Duodenal mucosa (tissue), 2 donors: ENCODE data around the gene ROBO1.
"Not testable (repeated sequence)": the region's sequence is repeated elsewhere in the genome, so short reads cannot be mapped to it uniquely, and the experiment has no call there.

Experiments used
- H3K27ac ChIP-seq: one replicate; pipeline ENCODE4 v1.7.0; 2013; ENCODE audit warnings: low read depth, low read length
- H3K27me3 ChIP-seq, 2 donors: one replicate each; pipeline ENCODE4 v1.7.0; 2013; ENCODE audit warnings: low read length in 2 of 2, control low read depth in 1 of 2; ENCODE audit not compliant: insufficient read depth in 2 of 2, control insufficient read depth in 1 of 2
- H3K36me3 ChIP-seq, 2 donors: one replicate each; pipeline ENCODE4 v1.7.0; 2013; ENCODE audit warnings: low read length in 2 of 2, control low read depth in 1 of 2; ENCODE audit not compliant: insufficient read depth in 2 of 2, control insufficient read depth in 1 of 2
- H3K4me1 ChIP-seq, 2 donors: one replicate each; pipeline ENCODE4 v1.7.0; 2013; ENCODE audit warnings: low read length in 2 of 2, control low read depth in 1 of 2; ENCODE audit not compliant: insufficient read depth in 2 of 2, control insufficient read depth in 1 of 2
- H3K4me3 ChIP-seq, 2 donors: one replicate each; pipeline ENCODE4 v1.7.0; 2013; ENCODE audit warnings: low read length in 2 of 2, low read depth in 1 of 2
- H3K9ac ChIP-seq, 2 donors: one replicate each; pipeline ENCODE4 v1.7.0; 2013; ENCODE audit warnings: low read length in 2 of 2, low read depth in 1 of 2
- H3K9me3 ChIP-seq, 2 donors: one replicate each; pipeline ENCODE4 v1.7.0; 2013; ENCODE audit warnings: low read length in 2 of 2, control low read depth in 1 of 2; ENCODE audit not compliant: control insufficient read depth in 1 of 2

The ROBO1 gene

DNA sequence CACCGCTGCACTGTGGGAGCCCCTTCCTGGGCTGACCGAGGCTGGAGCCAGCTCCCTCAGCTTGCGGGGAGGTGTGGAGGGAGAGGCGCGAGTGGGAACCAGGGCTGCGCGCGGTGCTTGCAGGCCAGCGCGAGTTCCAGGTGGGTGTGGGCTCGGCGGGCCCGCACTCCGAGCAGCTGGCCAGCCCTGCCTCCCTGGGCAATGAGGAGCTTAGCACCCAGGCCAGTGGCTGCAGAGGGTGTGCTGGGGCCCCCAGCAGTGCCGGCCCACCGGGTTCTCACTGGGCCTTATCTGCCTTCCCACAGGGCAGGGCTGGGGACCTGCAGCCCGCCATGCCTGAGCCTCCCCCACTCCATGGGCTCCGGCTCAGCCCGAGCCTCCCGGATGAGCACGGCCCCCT lies 594.5 kb downstream of the ROBO1 start:
- H3K9ac ChIP-seq, H3K36me3 ChIP-seq, H3K9me3 ChIP-seq, H3K27ac ChIP-seq, H3K27me3 ChIP-seq, H3K4me1 ChIP-seq, H3K4me3 ChIP-seq: not testable (repeated sequence)

DNA sequence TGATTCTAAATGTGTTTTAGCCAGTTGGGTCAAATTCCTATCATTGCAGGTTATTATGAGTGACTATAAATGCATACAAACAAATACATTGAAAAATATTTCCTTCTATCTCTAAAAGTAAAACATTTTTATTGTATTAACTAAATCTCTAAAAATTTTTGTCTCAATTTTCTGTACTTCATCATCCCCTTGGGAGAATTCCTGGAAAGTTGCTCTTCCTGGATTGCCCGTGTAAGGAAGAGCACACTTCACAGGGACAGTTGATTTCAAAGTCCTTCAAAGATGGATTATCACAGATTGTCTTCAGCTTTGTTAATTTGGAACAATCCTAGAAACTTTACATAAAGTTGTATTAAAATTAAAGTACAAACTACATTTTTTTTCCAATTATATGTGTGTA lies 595.6 kb downstream of the ROBO1 start:
- Histone ChIP-seq H3K4me3 (no peak overlapping the region), H3K4me1 (no peaks in the 10 kb centered on the region), H3K27me3 (no peaks in the 10 kb centered on the region), H3K36me3 (no peaks in the 10 kb centered on the region), H3K27ac (no peak overlapping the region), H3K9me3 (no peaks in the 10 kb centered on the region), H3K9ac (no peak overlapping the region)

DNA sequence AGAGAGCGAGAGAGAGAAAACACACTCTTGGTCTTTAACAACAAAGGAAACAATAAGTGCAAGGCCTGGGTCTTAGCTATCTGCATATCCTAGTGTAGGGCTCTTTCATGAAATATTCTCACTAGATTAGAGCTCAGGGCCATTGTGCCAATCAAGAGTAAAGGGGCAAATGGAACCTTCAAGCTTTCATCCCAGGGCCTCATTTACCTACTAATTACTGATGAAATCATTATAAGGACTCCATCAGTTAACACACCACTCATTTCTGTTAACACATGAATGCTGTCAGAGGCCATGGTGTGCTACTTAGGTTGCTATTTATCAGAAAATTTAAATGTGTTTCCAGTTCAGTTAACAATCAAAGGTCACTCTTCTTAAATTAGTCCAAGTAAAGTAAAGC lies 597.8 kb downstream of the ROBO1 start:
- Histone ChIP-seq H3K9ac (no peak overlapping the region), H3K36me3 (no peaks in the 10 kb centered on the region), H3K4me1 (no peaks in the 10 kb centered on the region), H3K4me3 (no peak overlapping the region), H3K27me3 (no peaks in the 10 kb centered on the region), H3K9me3 (no peaks in the 10 kb centered on the region), H3K27ac (no peak overlapping the region)

DNA sequence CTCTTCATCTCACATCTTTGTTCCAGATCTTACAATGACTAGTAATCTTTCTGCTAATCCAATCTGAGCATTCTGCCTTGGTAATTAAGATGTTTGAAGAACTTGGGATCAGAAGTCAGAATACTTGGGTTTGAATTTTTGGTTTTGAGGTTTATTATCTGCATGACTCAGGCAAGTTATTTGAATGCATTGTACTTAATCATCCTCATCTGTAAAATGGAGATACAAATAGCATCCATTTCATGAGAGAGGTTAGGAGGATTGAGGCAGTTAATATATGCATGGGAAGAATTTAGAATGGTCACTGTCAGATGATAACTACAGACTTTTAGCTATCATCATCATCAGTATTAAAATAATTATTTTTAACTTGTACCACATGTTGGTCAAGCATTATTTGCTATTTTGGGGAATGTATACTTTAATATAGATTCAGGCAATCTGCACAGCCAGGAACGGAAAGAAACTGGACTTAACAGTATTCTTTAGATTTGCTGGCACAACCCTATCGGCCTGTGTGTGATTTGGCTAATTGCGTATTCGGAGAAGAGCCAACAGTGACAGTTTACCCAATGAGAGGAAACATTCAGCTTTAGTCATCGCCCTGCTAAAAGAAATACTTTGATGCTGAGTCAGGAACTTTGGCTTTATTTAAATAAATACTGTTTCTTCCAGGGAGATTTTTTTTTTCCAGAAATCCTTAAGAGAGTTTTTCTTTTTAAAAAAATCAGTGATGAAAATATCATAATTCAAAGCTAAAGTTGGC lies 600.0 kb downstream of the ROBO1 start:
- no peaks in the 10 kb centered on the region for H3K36me3 ChIP-seq
- H3K4me1 ChIP-seq = no peaks in the 10 kb centered on the region
- no peak overlapping the region for H3K4me3 ChIP-seq
- H3K9ac ChIP-seq = no peak overlapping the region
- no peaks in the 10 kb centered on the region for H3K27me3 ChIP-seq
- H3K9me3 ChIP-seq = no peaks in the 10 kb centered on the region
- no peak overlapping the region for H3K27ac ChIP-seq

DNA sequence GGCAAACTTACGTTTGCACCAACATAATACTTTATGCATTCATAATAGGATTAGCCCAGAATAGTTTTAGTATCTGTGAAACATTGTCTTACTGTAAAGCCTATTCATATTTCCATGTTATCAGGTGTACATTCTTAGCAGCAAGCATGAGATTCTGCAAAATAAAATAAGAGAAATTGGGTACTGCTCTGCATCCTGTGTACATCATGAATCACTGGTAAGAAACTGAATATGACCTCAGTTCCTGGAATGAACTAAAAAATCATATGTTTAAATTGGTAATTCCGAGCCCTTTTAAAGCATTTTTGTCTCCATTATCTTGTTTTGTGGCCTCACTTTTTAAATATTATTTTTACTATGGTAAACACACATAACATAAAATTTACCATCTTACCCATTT lies 605.1 kb downstream of the ROBO1 start:
- no peak overlapping the region for H3K4me3 ChIP-seq
- H3K27ac ChIP-seq = no peak overlapping the region
- no peaks in the 10 kb centered on the region for H3K4me1 ChIP-seq
- no peaks in the 10 kb centered on the region for H3K36me3 ChIP-seq
- H3K9me3 ChIP-seq = no peaks in the 10 kb centered on the region
- H3K9ac ChIP-seq = no peak overlapping the region
- no peaks in the 10 kb centered on the region for H3K27me3 ChIP-seq

DNA sequence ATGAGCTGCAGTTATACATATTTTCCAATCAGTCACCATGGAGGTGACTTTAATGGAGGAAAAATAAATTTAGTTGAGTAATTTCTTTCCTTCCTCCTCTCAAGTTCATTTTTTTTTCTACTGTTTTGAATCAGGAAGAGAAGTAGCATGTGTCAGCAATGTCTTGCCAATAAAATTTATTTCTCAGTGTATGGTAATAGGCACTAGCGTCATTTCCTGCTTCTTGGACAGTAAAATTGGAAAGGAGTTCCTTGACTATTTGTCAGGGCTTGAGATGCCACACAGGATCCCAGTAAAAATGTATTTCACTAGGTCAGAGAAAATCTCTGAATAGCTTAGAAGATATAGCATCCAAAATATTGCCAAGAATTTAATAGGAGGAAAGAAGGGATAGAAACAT lies 605.9 kb downstream of the ROBO1 start:
- no peaks in the 10 kb centered on the region for H3K36me3 ChIP-seq
- H3K27me3 ChIP-seq = no peaks in the 10 kb centered on the region
- no peaks in the 10 kb centered on the region for H3K9me3 ChIP-seq
- H3K27ac ChIP-seq = no peak overlapping the region
- no peak overlapping the region for H3K4me3 ChIP-seq
- no peaks in the 10 kb centered on the region for H3K4me1 ChIP-seq
- no peak overlapping the region for H3K9ac ChIP-seq

DNA sequence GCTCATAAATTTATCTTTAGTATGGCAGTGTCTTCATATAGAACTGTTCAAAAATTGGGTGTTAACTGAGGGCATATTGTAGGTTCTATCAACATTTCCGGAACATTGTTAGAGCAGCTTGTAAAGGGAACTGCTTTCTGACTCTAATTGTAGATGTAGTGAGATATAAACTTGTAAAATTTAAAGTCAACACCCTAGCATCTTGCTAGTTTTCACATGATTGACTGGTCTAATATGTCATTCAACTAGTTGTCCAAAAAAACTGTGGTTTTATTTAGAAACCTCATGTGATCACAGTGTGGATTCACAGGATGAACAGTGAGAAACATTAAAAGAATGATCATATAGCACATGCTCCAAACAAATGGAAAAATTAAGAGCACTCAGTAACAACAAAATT lies 607.4 kb downstream of the ROBO1 start:
- no peaks in the 10 kb centered on the region for H3K4me1 ChIP-seq
- no peak overlapping the region for H3K4me3 ChIP-seq
- H3K27ac ChIP-seq = no peak overlapping the region
- H3K9me3 ChIP-seq = no peaks in the 10 kb centered on the region
- H3K36me3 ChIP-seq = no peaks in the 10 kb centered on the region
- no peak overlapping the region for H3K9ac ChIP-seq
- H3K27me3 ChIP-seq = no peaks in the 10 kb centered on the region

DNA sequence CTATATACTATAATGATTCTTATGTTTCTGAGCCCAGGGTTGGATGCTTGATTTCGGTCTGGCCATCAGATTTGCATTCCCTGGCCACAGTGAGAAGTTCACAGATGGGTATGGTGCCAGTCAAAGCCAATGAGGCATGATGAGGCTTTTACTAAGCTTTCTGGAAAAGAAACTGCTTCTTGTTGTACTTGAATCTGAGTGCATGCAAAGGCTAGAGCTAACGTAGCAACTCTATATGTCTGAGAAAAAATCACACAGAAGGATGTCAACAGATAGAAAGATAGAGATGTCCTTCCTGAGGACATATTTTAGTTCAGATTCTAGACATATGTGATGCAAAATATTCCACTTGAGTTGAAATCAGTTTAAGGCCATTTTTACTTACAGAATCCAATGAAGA lies 608.1 kb downstream of the ROBO1 start:
- no peak overlapping the region for H3K9ac ChIP-seq
- H3K4me3 ChIP-seq = no peak overlapping the region
- no peaks in the 10 kb centered on the region for H3K4me1 ChIP-seq
- no peaks in the 10 kb centered on the region for H3K27me3 ChIP-seq
- H3K9me3 ChIP-seq = no peaks in the 10 kb centered on the region
- H3K27ac ChIP-seq = no peak overlapping the region
- H3K36me3 ChIP-seq = no peaks in the 10 kb centered on the region

DNA sequence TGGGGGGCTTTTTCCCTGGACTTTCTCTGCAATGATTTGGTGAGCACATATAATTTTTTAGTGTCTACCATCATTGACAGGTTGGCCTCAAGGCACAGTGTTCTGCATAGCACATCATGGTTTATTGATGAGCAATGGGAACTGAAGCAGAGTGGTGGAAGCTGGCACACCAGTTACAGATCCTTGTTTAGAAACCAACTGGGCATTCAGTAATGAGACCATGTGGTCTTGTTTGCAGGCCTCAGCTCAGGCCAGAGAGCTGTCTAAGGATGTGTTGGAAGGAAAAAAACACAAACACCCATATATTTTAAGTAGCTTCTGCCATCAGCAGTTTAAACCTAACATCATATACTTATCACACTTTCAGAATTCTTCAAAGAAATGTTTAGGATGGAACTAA lies 610.6 kb downstream of the ROBO1 start:
- Histone ChIP-seq H3K27ac (no peak overlapping the region), H3K36me3 (no peaks in the 10 kb centered on the region), H3K4me1 (no peaks in the 10 kb centered on the region), H3K4me3 (no peak overlapping the region), H3K9ac (no peak overlapping the region), H3K27me3 (no peaks in the 10 kb centered on the region), H3K9me3 (no peaks in the 10 kb centered on the region)

DNA sequence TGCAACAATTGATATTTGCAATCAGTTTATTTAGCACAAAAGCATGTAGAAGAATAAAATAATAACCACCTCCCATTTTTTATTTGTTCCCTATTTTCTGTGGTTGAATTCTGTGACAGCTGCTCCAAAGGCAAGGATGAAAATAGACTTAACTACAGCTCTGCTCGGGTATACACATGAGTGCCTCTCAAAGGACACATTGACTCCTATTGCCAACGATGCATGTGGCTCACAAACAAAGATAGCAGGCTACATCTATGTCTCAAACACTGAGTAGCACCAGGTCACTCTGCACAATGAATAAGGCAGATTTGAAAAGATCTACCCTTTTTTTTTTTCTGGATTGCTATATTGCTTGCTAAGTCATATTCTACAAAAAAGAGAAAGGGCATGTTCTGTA lies 612.9 kb downstream of the ROBO1 start:
- no peaks in the 10 kb centered on the region for H3K9me3 ChIP-seq
- no peaks in the 10 kb centered on the region for H3K4me1 ChIP-seq
- no peaks in the 10 kb centered on the region for H3K27me3 ChIP-seq
- H3K27ac ChIP-seq = no peak overlapping the region
- no peak overlapping the region for H3K4me3 ChIP-seq
- H3K36me3 ChIP-seq = no peaks in the 10 kb centered on the region
- no peak overlapping the region for H3K9ac ChIP-seq

DNA sequence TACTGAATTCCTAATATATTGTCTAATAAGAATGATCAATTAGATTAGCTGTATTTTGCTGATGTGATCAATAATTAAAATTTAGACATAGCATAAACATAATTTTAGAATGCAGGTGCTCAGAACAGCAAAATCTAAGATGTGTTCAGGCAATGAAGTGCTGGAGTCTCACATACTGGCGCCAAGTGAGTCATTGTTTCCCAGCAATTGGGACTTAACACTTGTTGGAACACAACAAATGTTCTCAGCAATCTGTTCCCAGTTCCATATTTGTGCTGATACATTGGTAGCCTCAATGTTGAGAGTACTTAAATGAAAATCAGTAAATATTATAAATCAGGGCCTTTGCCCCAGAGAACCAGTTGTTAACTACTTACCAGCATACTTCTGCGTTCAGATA lies 619.0 kb downstream of the ROBO1 start:
- Histone ChIP-seq H3K4me3 (no peak overlapping the region), H3K27me3 (no peaks in the 10 kb centered on the region)

More for the DNA sequence above, 619.0 kb downstream of the ROBO1 start:
- Histone ChIP-seq H3K9ac (no peak overlapping the region), H3K9me3 (no peaks in the 10 kb centered on the region), H3K27ac (no peak overlapping the region), H3K36me3 (no peaks in the 10 kb centered on the region), H3K4me1 (no peaks in the 10 kb centered on the region)
